GM12891 (cell line): Measurements from ENCODE around the gene KCNMA1.

Source experiments
- DNase-seq: peaks from one replicate; pipeline ENCODE4 v3.0.0; 2011; ENCODE audit warnings: low spot score; ENCODE audit not compliant: insufficient read length
- FAIRE-seq: peaks from 2 replicates; lab custom pipeline; 2011; peaks lifted over from hg19 to GRCh38; lab: Jason Lieb, UNC
- PAX5 ChIP-seq: IDR thresholded peaks from 2 replicates; pipeline ENCODE4 v1.6.1; 2011; ENCODE audit warnings: low read length, moderate library complexity, mild to moderate bottlenecking; ENCODE audit not compliant: insufficient read depth, severe bottlenecking
- POLR2A ChIP-seq: IDR thresholded peaks from 2 replicates; pipeline ENCODE4 v1.6.1; 2011; ENCODE audit warnings: low read depth, low read length, control low read depth
- POLR2AphosphoS5 ChIP-seq: IDR thresholded peaks from 2 replicates; pipeline ENCODE4 v1.6.1; 2011; ENCODE audit warnings: low read depth, low read length, control low read depth
- POU2F2 ChIP-seq: IDR thresholded peaks from 2 replicates; pipeline ENCODE4 v1.6.1; 2011; ENCODE audit warnings: low read depth, mild to moderate bottlenecking, control low read depth, low read length, moderate library complexity
- SPI1 ChIP-seq: IDR thresholded peaks from 2 replicates; pipeline ENCODE4 v1.6.1; 2011; ENCODE audit warnings: low read depth, low read length, control low read depth
- TAF1 ChIP-seq: IDR thresholded peaks from 2 replicates; pipeline ENCODE4 v1.6.1; 2011; ENCODE audit warnings: low read depth, low read length, control low read depth

The KCNMA1 gene

DNA sequence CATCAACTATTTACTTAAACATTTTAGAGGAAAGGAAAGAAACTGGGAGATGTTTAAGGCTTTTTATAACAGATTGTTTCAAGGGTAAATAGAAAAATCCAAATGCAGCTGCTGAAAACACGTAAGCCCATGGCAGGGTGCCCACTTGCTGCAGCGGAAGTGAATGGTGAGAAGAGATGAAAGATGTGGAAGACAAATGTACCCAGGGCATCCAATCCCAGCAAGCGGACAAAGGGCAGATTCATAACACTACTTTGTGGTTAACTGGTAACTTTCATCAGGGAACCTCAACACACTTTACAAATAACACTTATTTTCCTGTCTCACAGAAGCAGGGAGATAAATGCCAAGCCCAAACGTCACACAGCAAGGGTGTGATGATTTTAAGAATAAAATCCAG lies 358.4 kb downstream of the KCNMA1 start:
- TF ChIP-seq POLR2A (no peak), POLR2AphosphoS5 (no peak), SPI1 (no peak), TAF1 (no peak), POU2F2 (no peak), PAX5 (no peak)
- DNase-seq (no peak), FAIRE-seq (no peak)

DNA sequence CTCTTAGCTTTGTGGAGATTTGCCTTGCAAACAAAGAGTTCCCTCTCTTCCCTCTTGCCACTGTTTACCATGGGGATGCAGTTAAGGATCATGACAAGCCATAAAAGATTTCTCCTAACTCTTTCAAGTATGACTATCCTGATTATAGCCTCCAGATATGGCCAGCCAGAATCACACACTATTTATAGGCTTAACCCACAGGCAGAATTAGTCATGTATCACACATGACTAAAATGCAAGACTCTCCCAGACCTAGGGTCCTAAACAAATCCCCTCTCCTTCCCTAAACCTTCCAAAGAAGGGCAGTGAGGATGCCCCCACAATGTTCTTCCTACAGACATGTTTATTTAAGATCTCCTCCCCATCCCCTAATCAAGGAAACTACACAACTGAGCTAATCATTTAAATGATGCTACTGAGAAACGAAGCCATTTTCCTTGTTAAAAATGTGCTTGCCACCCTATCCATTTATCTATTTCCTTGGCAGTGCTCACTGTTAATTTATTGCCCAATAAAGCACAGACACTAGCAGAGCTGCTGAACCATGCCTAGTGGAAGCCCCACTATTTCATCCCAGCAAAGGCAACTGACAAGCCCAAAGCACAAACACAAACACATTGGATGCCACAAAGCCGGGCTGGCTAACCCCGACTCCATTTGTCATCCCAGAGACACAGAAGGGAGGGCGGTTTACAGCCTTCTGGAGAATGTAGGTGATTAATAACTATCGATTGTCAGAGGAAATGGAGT lies 363.4 kb downstream of the KCNMA1 start:
- TF ChIP-seq POU2F2: no peak
- no peak for TF ChIP-seq TAF1
- TF ChIP-seq POLR2AphosphoS5: no peak
- no peak for TF ChIP-seq PAX5
- no peak for TF ChIP-seq POLR2A
- no peak for TF ChIP-seq SPI1
- DNase-seq (no peak), FAIRE-seq (no peak)

DNA sequence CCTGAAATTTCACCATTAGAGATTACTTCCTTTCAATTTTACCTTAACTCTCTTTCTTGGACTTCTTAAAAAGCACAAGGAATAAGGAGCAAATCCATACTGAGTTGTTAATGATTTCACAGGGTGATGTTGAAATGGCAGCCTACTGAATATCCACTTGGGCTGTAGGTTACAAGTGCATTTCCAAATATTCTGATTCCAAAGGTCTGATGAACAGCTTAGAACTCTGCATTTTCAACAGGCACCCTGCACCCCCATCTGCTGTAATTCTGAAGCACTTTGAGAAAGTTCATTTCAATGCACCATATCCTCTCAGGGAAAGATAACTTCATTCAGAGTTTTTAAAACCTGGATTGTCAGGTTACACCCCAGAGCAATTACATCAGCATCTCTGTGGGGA lies 368.4 kb downstream of the KCNMA1 start:
- no peak for DNase-seq
- FAIRE-seq: no peak
- TF ChIP-seq SPI1 (no peak), POLR2AphosphoS5 (no peak), TAF1 (no peak), PAX5 (no peak), POLR2A (no peak), POU2F2 (no peak)

DNA sequence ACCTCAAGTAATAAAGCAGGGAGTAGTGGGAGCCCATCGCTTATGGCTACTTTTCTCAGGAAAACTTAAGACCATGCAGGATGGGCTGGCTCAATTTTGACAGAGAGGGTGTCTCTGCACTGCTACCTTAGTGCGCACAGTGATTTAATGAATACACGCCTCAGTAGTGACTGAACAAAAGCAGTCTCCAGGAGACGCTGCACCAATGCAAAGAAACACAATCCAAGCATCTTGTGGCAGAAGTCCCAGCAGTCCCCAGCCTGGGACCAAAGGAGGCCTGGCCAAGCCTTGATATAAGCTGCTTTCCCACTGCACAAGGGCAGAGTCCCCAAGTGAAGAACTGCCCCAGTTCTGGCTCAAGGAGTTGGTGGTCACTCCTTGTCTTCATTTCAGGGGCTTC lies 368.9 kb downstream of the KCNMA1 start:
- TF ChIP-seq SPI1: no peak
- TF ChIP-seq PAX5: no peak
- TF ChIP-seq POU2F2: no peak
- TF ChIP-seq POLR2AphosphoS5: no peak
- TF ChIP-seq TAF1: no peak
- TF ChIP-seq POLR2A: no peak
- DNase-seq: no peak
- no peak for FAIRE-seq

DNA sequence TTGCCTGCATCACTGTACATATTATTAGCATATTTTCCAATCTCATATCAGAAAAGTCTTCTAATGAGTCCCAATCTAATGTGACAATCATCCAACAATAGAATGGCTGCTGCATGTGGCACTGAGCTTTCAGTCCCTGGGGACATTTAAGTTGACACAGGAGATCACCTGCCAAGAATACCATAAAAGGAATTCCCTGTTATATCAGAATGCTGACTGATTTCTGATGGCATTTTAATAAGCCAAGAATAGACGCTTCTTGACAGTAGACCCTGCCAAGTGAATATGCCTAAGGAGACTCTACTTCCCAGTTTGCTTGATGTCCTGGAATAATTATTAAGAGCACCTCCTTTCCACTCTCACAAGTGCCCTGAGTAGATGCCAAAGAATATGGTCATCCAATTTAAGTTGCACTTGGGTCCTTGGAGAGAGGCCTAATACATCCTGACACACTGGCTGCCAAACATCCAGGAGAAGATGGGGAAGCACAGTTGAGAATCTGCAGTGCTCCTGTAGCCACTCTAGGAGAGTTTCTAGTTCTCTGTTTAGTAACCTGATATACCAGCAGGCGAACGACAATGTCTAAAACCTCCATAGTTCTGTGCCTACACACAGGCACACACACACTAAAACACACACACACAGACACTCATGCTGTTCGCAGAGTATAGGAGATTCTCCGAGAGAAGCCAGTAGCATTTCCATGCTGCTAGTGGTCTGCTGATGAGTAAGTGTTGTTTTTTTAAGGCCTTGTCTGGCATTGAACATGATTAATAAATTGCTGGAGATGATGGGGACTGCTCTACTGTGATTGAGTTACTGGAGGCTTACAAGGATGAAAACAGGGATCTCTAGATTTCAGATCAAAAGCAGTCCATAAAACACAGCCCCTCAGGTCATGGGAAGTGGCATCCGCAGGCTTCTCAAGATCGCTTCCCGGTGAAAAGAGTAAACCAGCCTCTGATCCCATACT lies 369.6 kb downstream of the KCNMA1 start:
- TF ChIP-seq TAF1 (no peak), POLR2A (no peak), SPI1 (no peak), POLR2AphosphoS5 (no peak), POU2F2 (no peak), PAX5 (no peak)
- DNase-seq: no peak
- FAIRE-seq: no peak

DNA sequence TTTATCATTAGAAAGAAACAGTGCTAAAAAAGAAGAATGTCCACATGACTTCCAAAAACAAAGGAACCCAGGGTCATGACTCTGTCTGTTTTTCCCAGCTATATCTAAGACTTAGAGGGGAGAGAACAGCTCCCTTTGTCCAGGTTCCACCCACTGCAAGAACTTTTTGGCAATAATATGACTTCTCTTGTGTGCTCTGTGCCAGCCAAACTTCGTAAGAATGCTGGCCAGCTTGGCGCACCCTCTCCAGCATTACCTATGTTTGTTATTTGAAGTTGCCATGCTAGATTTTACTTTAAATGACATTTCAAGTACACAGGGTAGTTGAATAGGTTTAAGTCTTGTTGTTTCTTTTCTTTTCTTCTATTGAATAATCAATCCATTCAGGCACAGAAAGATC lies 371.4 kb downstream of the KCNMA1 start:
- DNase-seq (no peak), FAIRE-seq (no peak)
- TF ChIP-seq POLR2AphosphoS5: no peak
- TF ChIP-seq SPI1: no peak
- TF ChIP-seq POLR2A: no peak
- no peak for TF ChIP-seq PAX5
- TF ChIP-seq TAF1: no peak
- no peak for TF ChIP-seq POU2F2

DNA sequence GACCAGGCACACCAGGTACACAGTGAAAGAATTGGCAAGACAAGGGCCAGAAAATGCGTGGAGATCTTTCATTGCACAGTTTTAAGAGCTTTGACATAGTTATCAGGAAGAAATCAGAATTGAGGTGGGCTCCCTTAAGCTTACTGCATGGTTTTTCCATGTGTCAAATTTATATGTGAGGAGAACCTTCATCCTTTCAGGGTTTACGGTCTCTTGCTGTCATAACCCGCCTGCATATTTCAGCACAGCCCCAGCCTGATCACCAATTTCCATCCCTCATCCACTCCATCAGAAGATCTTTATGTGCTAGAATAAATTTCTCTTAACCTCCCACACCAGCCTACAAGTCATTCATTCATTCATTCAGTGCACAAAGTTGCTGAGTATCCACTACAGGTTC lies 373.1 kb downstream of the KCNMA1 start:
- DNase-seq: no peak
- no peak for FAIRE-seq
- TF ChIP-seq POLR2A (no peak), TAF1 (no peak), POU2F2 (no peak), SPI1 (no peak), PAX5 (no peak), POLR2AphosphoS5 (no peak)

DNA sequence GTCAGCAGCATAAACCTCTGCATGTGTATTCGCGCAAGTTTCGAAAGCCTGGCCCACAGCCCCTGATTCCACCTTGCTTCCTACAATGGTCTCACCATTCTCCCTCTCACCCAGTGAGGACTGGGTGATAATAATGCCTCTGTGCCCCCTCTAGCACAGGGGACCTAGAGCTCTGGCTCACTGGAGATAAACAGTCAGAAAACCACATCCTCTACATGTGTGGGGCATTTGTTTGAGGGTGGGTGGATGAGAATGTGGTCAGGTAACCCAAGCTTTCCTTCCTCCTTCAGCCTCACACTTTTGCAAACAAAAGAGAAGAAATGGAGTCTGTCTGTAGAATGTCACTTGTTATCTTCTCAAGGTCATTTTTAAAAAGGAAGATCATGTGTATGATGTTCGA lies 373.5 kb downstream of the KCNMA1 start:
- no peak for DNase-seq
- TF ChIP-seq SPI1: no peak
- FAIRE-seq: no peak

DNA sequence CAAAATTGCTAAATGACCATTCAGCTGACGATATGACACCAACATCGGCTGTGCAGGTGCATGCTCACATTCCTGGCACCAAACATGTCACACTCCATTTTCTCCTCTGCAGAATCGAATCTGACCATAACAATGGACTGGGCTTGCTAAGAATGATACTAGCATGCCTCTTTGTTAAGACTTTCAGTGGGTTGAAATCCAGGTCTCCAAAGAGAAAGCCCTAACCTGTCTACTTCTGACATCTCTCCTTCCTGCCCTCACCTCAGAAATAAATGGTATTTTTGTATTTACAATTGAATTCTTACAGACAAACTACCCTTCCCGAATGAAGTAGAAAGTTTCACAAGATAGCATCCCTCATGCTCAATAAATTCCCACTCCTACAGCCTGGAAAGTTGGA lies 373.9 kb downstream of the KCNMA1 start:
- DNase-seq (no peak), FAIRE-seq (no peak)
- TF ChIP-seq SPI1 (no peak), PAX5 (no peak), POU2F2 (no peak), POLR2A (no peak), TAF1 (no peak), POLR2AphosphoS5 (no peak)

DNA sequence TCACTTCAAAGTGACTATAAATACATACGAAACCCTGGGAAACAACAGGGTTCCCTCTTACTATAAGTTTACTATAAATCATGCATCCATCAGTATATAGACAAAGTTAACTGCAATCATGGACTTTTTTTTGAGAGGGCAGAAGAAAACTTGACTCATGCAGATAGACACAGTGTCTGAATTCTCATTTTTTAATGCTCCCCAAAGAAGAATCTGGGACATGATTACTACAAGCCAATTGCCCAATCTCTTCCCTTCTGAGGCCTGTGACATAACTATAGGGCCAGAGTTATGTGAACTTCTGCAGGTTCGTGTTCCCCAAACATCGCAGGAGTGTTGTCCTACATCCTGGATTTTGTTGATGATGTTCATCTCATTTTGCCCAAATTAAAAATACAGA lies 376.5 kb downstream of the KCNMA1 start:
- DNase-seq (no peak), FAIRE-seq (no peak)
- no peak for TF ChIP-seq POLR2A

DNA sequence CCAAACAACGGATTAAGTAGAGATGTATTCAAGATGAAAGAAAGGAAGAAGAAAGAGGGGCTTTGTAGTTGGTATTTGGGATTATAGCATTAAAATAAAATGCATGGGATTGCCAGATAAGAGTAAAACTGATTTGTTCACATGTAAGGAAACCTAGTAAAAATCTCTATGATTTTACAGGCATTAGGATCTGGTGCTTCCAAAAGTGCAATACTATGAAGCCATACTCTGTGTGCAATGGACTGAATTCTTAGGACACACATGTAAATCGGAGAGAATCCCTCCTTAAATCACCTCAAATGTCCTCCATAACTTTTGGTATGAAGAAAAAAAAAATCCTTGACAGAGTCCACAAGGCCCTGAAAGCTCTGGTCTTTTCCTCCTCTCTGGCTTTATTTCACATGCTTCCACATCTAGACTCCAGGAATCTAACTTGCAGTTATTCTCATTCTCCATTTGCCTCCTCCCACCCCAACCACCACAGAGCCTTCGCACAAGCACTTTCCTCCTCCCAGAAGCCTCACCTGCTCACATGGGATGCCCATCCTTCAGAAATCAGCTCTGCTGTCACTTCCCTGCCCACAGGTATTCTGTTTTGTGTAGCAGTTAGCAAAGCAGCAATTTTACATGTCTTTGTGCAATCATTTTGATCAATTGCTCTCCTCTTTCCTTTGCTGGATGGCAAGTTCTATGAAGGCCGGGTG lies 378.3 kb downstream of the KCNMA1 start:
- TF ChIP-seq SPI1: no peak
- no peak for TF ChIP-seq PAX5
- no peak for TF ChIP-seq TAF1
- no peak for TF ChIP-seq POU2F2
- TF ChIP-seq POLR2A: no peak
- no peak for TF ChIP-seq POLR2AphosphoS5
- no peak for DNase-seq
- FAIRE-seq: no peak
